GM23338 (cell line): ENCODE data around the gene TIMP4. TPM values are rescaled to one million over a fixed set of nuclear protein-coding genes. Genes with fewer than 3 reads are reported as not detected.
A peak's percentile ranks its signal among the peaks of the same experiment; 100 is the strongest.

Source experiments
- ATAC-seq: fragments of 200-7000 bp; cut with Tn5 transposase; 3 replicates; pipeline ENCODE4 v1.9.1; 2020
- DNase-seq: peaks from one replicate; pipeline ENCODE4 v3.0.0-alpha.2; 2015; ENCODE audit warnings: low spot score
- H2AFZ ChIP-seq: fragments of 200-600 bp; sonication (generic); 2 replicates; pipeline ENCODE4 v1.8.0; 2016; ENCODE audit warnings: antibody characterized with exemption, mild to moderate bottlenecking, moderate library complexity
- H3F3A ChIP-seq: fragments of 200-600 bp; sonication (generic); replicated peaks from 2 replicates; pipeline ENCODE4 v1.8.0; 2017; ENCODE audit warnings: antibody characterized with exemption, mixed run types, low read depth
- H3K27ac ChIP-seq: fragments of 200-600 bp; sonication (generic); 2 replicates; pipeline ENCODE4 v1.6.1; 2016; ENCODE audit warnings: low read depth
- H3K27me3 ChIP-seq: fragments of 200-600 bp; sonication (generic); 2 replicates; pipeline ENCODE4 v1.8.0; 2016; ENCODE audit warnings: mild to moderate bottlenecking, mixed run types, moderate library complexity; ENCODE audit not compliant: insufficient read depth
- H3K36me3 ChIP-seq: fragments of 200-600 bp; sonication (generic); 2 replicates; pipeline ENCODE4 v1.8.0; 2016; ENCODE audit warnings: mild to moderate bottlenecking; ENCODE audit not compliant: insufficient read depth
- H3K4me1 ChIP-seq: fragments of 200-600 bp; sonication (generic); 2 replicates; pipeline ENCODE4 v1.8.0; 2016; ENCODE audit warnings: mild to moderate bottlenecking, moderate library complexity; ENCODE audit not compliant: insufficient read depth
- H3K4me2 ChIP-seq: fragments of 200-600 bp; sonication (generic); 2 replicates; pipeline ENCODE4 v1.7.1; 2017; ENCODE audit warnings: mixed run types
- H3K4me3 ChIP-seq: fragments of 200-600 bp; sonication (generic); 2 replicates; pipeline ENCODE4 v1.6.1; 2016; ENCODE audit warnings: mixed run types
- H3K79me2 ChIP-seq: fragments of 200-600 bp; sonication (generic); replicated peaks from 2 replicates; pipeline ENCODE4 v1.8.0; 2017; ENCODE audit warnings: mild to moderate bottlenecking; ENCODE audit not compliant: insufficient read depth
- H3K9me2 ChIP-seq: fragments of 200-600 bp; sonication (generic); 2 replicates; pipeline ENCODE4 v1.8.0; 2017; ENCODE audit not compliant: insufficient read depth
- H4K20me1 ChIP-seq: fragments of 200-600 bp; sonication (generic); replicated peaks from 2 replicates; pipeline ENCODE4 v1.8.0; 2017; ENCODE audit warnings: mild to moderate bottlenecking; ENCODE audit not compliant: insufficient read depth
- H3K27ac Mint-ChIP-seq: 2 replicates; pipeline ENCODE4 v1.8.0; 2020; ENCODE audit warnings: inconsistent platforms, mild to moderate bottlenecking, moderate library complexity, mixed read lengths
- H3K27me3 Mint-ChIP-seq: 3 replicates; pipeline ENCODE4 v1.8.0; 2022; ENCODE audit warnings: low read depth, mild to moderate bottlenecking, moderate library complexity, mixed read lengths, inconsistent platforms; ENCODE audit not compliant: insufficient read depth, poor library complexity
- H3K36me3 Mint-ChIP-seq: 3 replicates; pipeline ENCODE4 v1.8.0; 2021; ENCODE audit warnings: low read depth, mild to moderate bottlenecking, inconsistent platforms, moderate library complexity, mixed read lengths
- H3K4me1 Mint-ChIP-seq: 3 replicates; pipeline ENCODE4 v1.8.0; 2020; ENCODE audit warnings: mild to moderate bottlenecking, inconsistent platforms, mixed read lengths
- H3K4me3 Mint-ChIP-seq: 3 replicates; pipeline ENCODE4 v1.8.0; 2021; ENCODE audit warnings: moderate library complexity, mild to moderate bottlenecking, inconsistent platforms, mixed read lengths
- H3K9me3 Mint-ChIP-seq: 3 replicates; pipeline ENCODE4 v1.8.0; 2020; ENCODE audit warnings: moderate library complexity, mild to moderate bottlenecking, inconsistent platforms, mixed read lengths
- CREB1 ChIP-seq: fragments of 250-450 bp; sonication (Bioruptor Pico); IDR thresholded peaks from 2 replicates; pipeline ENCODE4 v1.5.0; 2020; ENCODE audit warnings: low read depth, mild to moderate bottlenecking, moderate library complexity
- CTCF ChIP-seq, 2 experiments: fragments of 200-600 bp in 1 of 2; sonication (generic) in 1 of 2; conservative IDR thresholded peaks; 2 replicates each; pipeline versions ENCODE4 v1.5.1 to v1.6.1; 2016 to 2017; ENCODE audit warnings: antibody characterized with exemption in 2 of 2, low read depth in 2 of 2, mild to moderate bottlenecking in 2 of 2, moderate library complexity in 1 of 2
- ETS1 ChIP-seq: IDR thresholded peaks from 2 replicates; pipeline ENCODE4 v1.6.1; 2016; ENCODE audit warnings: antibody characterized with exemption
- EZH2 ChIP-seq: fragments of 200-600 bp; sonication (generic); IDR thresholded peaks from one replicate; pipeline ENCODE4 v1.8.0; 2017; ENCODE audit warnings: antibody characterized with exemption, mild to moderate bottlenecking, low read depth; ENCODE audit not compliant: unreplicated experiment
- EZH2phosphoT487 ChIP-seq: fragments of 200-600 bp; sonication (generic); IDR thresholded peaks from one replicate; pipeline ENCODE4 v1.8.1; 2018; ENCODE audit warnings: antibody characterized with exemption; ENCODE audit not compliant: unreplicated experiment
- JUNB ChIP-seq: IDR thresholded peaks from one replicate; pipeline ENCODE4 v1.6.1; 2016; ENCODE audit warnings: antibody characterized with exemption; ENCODE audit not compliant: unreplicated experiment
- NANOG ChIP-seq: IDR thresholded peaks from 2 replicates; pipeline ENCODE4 v1.6.1; 2016; ENCODE audit warnings: antibody characterized with exemption, borderline replicate concordance
- POLR2AphosphoS5 ChIP-seq: IDR thresholded peaks from 2 replicates; pipeline ENCODE4 v1.6.1; 2016; ENCODE audit warnings: antibody characterized with exemption, low read depth
- REST ChIP-seq: IDR thresholded peaks from one replicate; pipeline ENCODE4 v1.6.1; 2018; ENCODE audit warnings: antibody characterized with exemption; ENCODE audit not compliant: unreplicated experiment
- ZNF114 ChIP-seq: fragments of 250-450 bp; sonication (Bioruptor Pico); IDR thresholded peaks from 2 replicates; pipeline ENCODE4 v1.5.0; 2020; ENCODE audit warnings: mild to moderate bottlenecking, moderate library complexity
- ZNF331 ChIP-seq: fragments of 250-450 bp; sonication (Bioruptor Pico); IDR thresholded peaks from 2 replicates; pipeline ENCODE4 v1.5.0; 2020; ENCODE audit warnings: low read depth, mild to moderate bottlenecking, moderate library complexity
- polyA plus RNA-seq: library from polyadenylated mRNA; unstranded; fragments of >200 nt; fragmentation: Nextera tagmentation; extraction: Ambion mirVana; gene quantifications from 2 replicates; pipeline ENCODE4 v1.2.1, GENCODE V29; 2016
- total RNA-seq: library from RNA; depleted of rRNA; stranded (reverse); fragments of >200 nt; shearing (Covaris generic); gene quantifications from 2 replicates; pipeline ENCODE4 v1.2.3, GENCODE V29; 2014

The TIMP4 gene
- total and polyA plus RNA-seq, 2 experiments from 2014 or later: 6.7 to 11.1 TPM

- Histone ChIP-seq H3K4me3 (no peak overlapping the region), H3F3A (no peaks in the 10 kb centered on the region), H3K79me2 (no peaks in the 10 kb centered on the region), H3K9me2 (no peaks in the 10 kb centered on the region), H2AFZ (no peak overlapping the region), H3K27me3 (no peaks in the 10 kb centered on the region), H3K27ac (no peak overlapping the region), H3K4me1 (0 out of 2 replicates have a peak, but pooled peaks cover 4% of the 10 kb centered on the region), H3K4me2 (no peak overlapping the region), H4K20me1 (no peaks in the 10 kb centered on the region; the same call in 1 of the 2 replicates), H3K36me3 (no peaks in the 10 kb centered on the region)
- H3K4me3 Mint-ChIP-seq: no peak overlapping the region
- peaks cover 5% of the 10 kb centered on the region; the same call in 2 of the 3 replicates for H3K4me1 Mint-ChIP-seq
- H3K27me3 Mint-ChIP-seq: no peaks in the 10 kb centered on the region
- ATAC-seq: peak; percentile 52
- H3K9me3 Mint-ChIP-seq: no peaks in the 10 kb centered on the region
- TF ChIP-seq ZNF331 (no peak), CTCF (conservative IDR thresholded peaks at IDR 0.05; ENCODE audit: low read depth in 2 of 2) (peak; percentile 43 to 68)
- H3K27ac Mint-ChIP-seq: no peak overlapping the region
- H3K36me3 Mint-ChIP-seq: no peaks in the 10 kb centered on the region
- peak; percentile 53 for DNase-seq
These were observed 20.7 kb downstream of the TIMP4 start for GRCh38 chr3:12138044-12138443.

- peaks cover 5% of the 10 kb centered on the region; the same call in 2 of the 3 replicates for H3K4me1 Mint-ChIP-seq
- no peaks in the 10 kb centered on the region for H3K9me2 ChIP-seq
- H3F3A ChIP-seq: no peaks in the 10 kb centered on the region
- H3K27ac ChIP-seq: no peak overlapping the region
- no peak overlapping the region for H3K4me3 Mint-ChIP-seq
- no peaks in the 10 kb centered on the region for H3K36me3 Mint-ChIP-seq
- H3K36me3 ChIP-seq: no peaks in the 10 kb centered on the region
- H4K20me1 ChIP-seq: no peaks in the 10 kb centered on the region; the same call in 1 of the 2 replicates
- H3K4me1 ChIP-seq: 0 out of 2 replicates have a peak, but pooled peaks cover 4% of the 10 kb centered on the region
- H3K4me2 ChIP-seq: no peak overlapping the region
- H2AFZ ChIP-seq: no peak overlapping the region
- no peaks in the 10 kb centered on the region for H3K9me3 Mint-ChIP-seq
- no peak for ATAC-seq
- DNase-seq: no peak
- H3K4me3 ChIP-seq: no peak overlapping the region
- H3K27ac Mint-ChIP-seq: no peak overlapping the region
- no peaks in the 10 kb centered on the region for H3K27me3 Mint-ChIP-seq
- H3K79me2 ChIP-seq: no peaks in the 10 kb centered on the region
- no peaks in the 10 kb centered on the region for H3K27me3 ChIP-seq
- TF ChIP-seq JUNB (no peak), ZNF114 (CRISPR knock-in tag) (no peak), EZH2 (no peak), ZNF331 (no peak), ETS1 (no peak), POLR2AphosphoS5 (no peak), CTCF (conservative IDR thresholded peaks at IDR 0.05; ENCODE audit: low read depth in 2 of 2) (no peak), CREB1 (CRISPR knock-in tag) (no peak), REST (no peak), EZH2phosphoT487 (no peak), NANOG (no peak)
These were observed 22.3 kb downstream of the TIMP4 start for GRCh38 chr3:12136371-12136770.
